ENCODE data around the gene AQP2. TPM values are rescaled to one million over a fixed set of nuclear protein-coding genes. Genes with fewer than 3 reads are reported as not detected.

The AQP2 gene
- total RNA-seq, 6 experiments from 2014 or later: not detected

DNA sequence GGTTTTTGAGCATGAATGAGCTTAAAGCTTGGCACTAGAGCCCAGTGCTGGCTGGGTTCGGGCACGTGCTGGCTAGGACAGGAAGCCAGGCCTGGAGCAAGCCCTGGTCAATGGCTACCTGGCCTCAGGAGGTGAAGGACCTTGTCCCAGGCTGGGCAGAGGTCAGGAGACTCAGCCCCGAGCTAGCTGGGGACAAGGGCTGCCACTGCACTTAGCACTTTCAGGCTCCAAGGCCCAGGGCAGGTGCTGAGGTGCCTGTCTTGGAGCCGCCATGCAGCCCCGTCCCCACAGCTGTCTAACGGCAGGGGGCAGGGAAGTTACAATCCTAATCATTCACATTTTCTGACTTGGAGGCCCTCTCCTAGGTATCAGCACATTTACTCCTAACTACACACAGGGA lies 17.9 kb downstream of the AQP2 start:
- H3K9me3 Mint-ChIP-seq: no peaks in the 10 kb centered on the region
- TF ChIP-seq, protein P1, sequence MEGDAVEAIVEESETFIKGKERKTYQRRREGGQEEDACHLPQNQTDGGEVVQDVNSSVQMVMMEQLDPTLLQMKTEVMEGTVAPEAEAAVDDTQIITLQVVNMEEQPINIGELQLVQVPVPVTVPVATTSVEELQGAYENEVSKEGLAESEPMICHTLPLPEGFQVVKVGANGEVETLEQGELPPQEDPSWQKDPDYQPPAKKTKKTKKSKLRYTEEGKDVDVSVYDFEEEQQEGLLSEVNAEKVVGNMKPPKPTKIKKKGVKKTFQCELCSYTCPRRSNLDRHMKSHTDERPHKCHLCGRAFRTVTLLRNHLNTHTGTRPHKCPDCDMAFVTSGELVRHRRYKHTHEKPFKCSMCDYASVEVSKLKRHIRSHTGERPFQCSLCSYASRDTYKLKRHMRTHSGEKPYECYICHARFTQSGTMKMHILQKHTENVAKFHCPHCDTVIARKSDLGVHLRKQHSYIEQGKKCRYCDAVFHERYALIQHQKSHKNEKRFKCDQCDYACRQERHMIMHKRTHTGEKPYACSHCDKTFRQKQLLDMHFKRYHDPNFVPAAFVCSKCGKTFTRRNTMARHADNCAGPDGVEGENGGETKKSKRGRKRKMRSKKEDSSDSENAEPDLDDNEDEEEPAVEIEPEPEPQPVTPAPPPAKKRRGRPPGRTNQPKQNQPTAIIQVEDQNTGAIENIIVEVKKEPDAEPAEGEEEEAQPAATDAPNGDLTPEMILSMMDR (IDR thresholded peaks at IDR 0.05): no peak
- H3K4me3 Mint-ChIP-seq: no peak overlapping the region
- no peaks in the 10 kb centered on the region for H3K4me1 Mint-ChIP-seq (ENCODE audit: low read depth)
- no peaks in the 10 kb centered on the region for H3K36me3 Mint-ChIP-seq (ENCODE audit: low read depth)
- peaks cover 22% of the 10 kb centered on the region for H3K27me3 Mint-ChIP-seq (ENCODE audit: insufficient read depth)
- no peak for DNase-seq
- no peak overlapping the region for H3K27ac Mint-ChIP-seq

DNA sequence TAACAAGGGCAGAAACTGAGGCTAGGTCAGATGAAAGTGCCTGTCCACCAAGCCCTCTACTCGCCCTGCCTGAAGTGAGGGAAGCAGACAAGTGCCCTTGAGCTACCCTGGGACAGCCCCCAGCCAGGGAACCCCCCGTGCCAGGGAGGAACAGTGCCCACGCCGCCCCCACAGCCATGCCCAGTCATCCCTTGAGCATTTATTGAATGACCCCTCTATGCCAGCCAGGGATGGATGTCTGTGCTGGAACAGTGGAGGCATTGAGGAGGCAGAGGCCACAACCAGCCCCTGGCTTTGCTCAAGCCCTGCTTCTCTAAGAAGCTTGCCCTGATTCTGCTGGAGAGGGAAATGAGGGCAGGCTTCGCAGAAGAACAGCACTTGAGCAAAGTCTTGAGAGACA lies 18.5 kb downstream of the AQP2 start:
- no peak overlapping the region for H3K27ac Mint-ChIP-seq
- H3K4me1 Mint-ChIP-seq (ENCODE audit: low read depth): no peaks in the 10 kb centered on the region
- H3K27me3 Mint-ChIP-seq (ENCODE audit: insufficient read depth): peaks cover 19% of the 10 kb centered on the region
- H3K9me3 Mint-ChIP-seq: no peaks in the 10 kb centered on the region
- TF ChIP-seq, protein P1 (IDR thresholded peaks at IDR 0.05): no peak
- no peak overlapping the region for H3K4me3 Mint-ChIP-seq
- DNase-seq: no peak
- H3K36me3 Mint-ChIP-seq (ENCODE audit: low read depth): no peaks in the 10 kb centered on the region

DNA sequence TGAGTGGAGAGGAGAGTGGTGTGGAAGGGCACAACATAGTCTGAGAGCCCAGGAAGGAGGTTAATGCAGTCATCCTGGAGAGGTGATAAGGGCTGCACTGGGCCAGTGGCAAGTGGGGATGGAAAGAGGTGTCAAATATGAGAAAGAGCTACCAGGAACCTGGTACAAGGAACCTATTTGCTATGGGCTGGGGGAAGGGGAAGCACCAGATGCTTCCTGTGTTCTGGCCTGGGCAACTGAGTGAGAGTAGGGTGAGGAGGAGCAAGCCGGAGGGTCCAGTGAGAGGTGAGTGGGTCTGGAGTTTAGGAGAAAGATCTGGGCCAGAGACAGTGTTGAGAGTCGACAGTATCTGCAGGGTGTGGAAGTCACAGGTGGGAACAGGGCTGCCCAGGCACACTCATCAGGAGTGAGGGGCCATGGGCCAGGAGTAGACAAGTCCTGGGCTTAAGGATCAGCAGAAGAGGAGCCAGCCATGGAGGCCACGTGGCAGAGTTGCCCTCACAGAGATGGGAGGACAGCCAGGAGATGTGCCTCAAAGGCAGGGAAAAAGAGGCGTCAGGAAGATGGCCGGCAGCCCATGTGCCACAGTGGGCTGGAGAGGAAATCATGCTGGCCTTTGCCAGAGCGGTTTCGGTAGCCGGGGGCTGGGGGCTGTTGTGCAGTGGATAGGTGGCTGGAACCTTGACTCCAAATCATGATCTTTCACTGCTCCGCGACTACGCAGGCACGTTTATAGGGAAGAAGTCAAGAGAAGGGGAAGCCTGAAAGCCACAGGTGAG lies 19.3 kb downstream of the AQP2 start:
- TF ChIP-seq, protein P1 (IDR thresholded peaks at IDR 0.05): no peak
- Mint-ChIP-seq H3K9me3 (no peaks in the 10 kb centered on the region), H3K27me3 (ENCODE audit: insufficient read depth) (peaks cover 10% of the 10 kb centered on the region), H3K4me1 (ENCODE audit: low read depth) (no peaks in the 10 kb centered on the region), H3K27ac (no peak overlapping the region), H3K4me3 (no peak overlapping the region), H3K36me3 (ENCODE audit: low read depth) (no peaks in the 10 kb centered on the region)
- DNase-seq: no peak

DNA sequence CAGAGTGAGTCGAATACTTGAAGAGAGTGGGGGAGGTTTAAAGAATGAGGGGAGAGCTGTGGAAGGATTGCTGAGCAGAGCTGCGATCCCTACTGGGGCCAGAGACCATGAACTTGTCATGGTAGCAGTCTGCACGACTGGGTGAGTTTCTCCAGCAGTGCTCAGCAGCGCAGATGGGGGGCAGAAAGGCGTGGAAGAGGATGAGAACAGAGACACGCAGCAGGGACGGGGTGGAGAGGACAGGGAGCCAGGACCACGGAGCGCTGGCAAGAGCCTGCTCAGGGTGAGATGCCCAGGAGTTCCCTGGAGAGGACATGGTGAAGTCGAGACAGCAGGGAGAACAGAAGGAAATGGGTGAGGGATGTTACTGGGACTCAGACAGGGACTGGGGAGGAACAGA lies 20.1 kb downstream of the AQP2 start:
- no peak for DNase-seq
- Mint-ChIP-seq H3K4me3 (no peak overlapping the region), H3K36me3 (ENCODE audit: low read depth) (no peaks in the 10 kb centered on the region), H3K4me1 (ENCODE audit: low read depth) (no peaks in the 10 kb centered on the region), H3K27ac (no peak overlapping the region), H3K9me3 (no peaks in the 10 kb centered on the region), H3K27me3 (ENCODE audit: insufficient read depth) (peaks cover 9% of the 10 kb centered on the region)
- TF ChIP-seq, protein P1 (IDR thresholded peaks at IDR 0.05): no peak

DNA sequence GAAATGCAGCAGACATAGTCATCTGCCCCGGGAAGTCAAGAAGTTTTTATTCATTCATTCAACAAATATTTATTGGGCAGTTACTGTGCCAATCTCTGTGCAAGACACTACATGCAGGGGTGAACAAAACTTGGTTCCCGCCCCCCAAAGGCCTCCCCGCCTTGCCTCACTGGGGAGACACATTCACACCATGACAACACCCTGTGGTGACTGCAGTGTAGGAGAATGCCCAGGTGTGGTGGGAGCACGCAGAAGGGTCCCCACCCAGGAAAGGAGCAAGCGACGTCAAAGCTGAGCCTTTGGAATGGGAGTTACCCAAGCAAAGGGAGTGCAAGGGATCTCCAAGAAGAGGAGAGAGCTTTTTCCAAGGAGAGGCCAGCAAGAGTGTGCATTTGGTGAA lies 20.6 kb downstream of the AQP2 start:
- peaks cover 8% of the 10 kb centered on the region for H3K27me3 Mint-ChIP-seq (ENCODE audit: insufficient read depth)
- H3K9me3 Mint-ChIP-seq: no peaks in the 10 kb centered on the region
- no peaks in the 10 kb centered on the region for H3K4me1 Mint-ChIP-seq (ENCODE audit: low read depth)
- H3K4me3 Mint-ChIP-seq: no peak overlapping the region
- TF ChIP-seq, protein P1 (IDR thresholded peaks at IDR 0.05): no peak
- no peak overlapping the region for H3K27ac Mint-ChIP-seq
- no peaks in the 10 kb centered on the region for H3K36me3 Mint-ChIP-seq (ENCODE audit: low read depth)
- DNase-seq: no peak
